GM12873 (cell line): ENCODE data around the gene NHP2.

Experiments
- CTCF ChIP-seq: IDR thresholded peaks from 2 replicates; pipeline ENCODE4 v1.5.1; 2012; ENCODE audit warnings: low read depth, mild to moderate bottlenecking, moderate library complexity, low read length, control low read depth; ENCODE audit not compliant: insufficient read depth; ENCODE audit errors: missing control alignments

NHP2 gene

DNA sequence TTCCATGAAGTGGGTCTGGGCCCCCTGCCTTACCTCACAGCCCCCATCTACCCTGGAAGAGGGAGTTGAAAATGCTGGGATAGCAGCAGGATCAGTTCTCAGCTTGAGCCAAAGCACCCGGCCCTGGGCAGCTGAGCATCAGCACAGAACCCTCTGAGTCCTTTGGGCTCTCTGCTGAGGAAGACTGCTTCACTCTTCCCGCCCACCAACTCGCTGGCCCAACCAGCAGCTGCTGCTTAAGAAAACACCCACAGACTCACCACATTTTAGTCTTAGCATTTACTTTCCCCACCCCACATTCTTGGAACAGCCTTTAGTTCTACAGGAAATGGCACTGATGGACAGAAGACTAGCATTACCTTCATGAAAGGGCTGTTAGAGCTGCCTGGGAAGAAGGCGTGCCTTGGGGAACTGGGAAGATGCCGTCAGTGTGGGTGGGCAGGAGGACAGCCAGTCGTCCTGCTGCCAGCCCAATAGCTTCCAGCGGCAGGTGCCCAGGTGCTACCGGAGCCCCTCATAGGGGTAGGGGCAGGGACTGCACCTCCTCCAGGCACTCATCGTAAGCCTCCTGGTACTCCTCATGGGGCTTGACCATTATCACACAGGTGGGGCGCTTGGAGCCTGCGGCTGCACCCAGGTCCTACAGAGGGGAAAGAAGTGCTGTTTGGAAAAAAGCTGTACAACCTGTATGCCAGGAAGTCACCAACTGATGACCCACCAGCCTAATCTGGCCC lies 4.3 kb downstream of the NHP2 start:
- no peak for TF ChIP-seq CTCF

GRCh38 chr5:178147406-178147805 lies 6.3 kb downstream of the NHP2 start:
- no peak for TF ChIP-seq CTCF

- TF ChIP-seq CTCF: peak; percentile 91
Observed at GRCh38 chr5:178145965-178146820, 7.5 kb downstream of the NHP2 start.

- TF ChIP-seq CTCF: no peak
Observed at GRCh38 chr5:178143901-178144300, 9.8 kb downstream of the NHP2 start.

- no peak for TF ChIP-seq CTCF
Observed at GRCh38 chr5:178143246-178143645, 10.4 kb downstream of the NHP2 start.

GRCh38 chr5:178142642-178143041 lies 11.0 kb downstream of the NHP2 start:
- no peak for TF ChIP-seq CTCF

DNA sequence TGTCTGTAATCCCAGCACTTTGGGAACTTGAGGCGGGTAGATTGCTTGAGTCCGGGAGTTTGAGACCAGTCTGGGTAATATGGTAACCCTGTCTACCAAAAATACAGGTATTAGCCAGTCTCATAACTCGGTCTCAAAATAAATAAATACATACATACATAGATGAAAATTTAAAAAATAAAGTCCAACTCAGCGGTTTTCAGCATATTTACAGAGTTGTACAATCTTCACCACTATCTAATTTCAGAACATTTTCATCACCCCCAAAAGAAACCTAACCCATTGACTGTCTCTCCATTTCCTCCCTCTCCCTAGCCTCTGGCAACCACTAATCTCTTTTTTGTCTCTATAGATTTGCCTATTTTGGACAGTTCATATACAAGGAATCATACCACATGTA lies 12.1 kb downstream of the NHP2 start:
- no peak for TF ChIP-seq CTCF
